Stimulated activated CD4-positive, alpha-beta T cell treated with anti-CD3 and anti-CD28 coated beads, Interleukin-15, amount 100 ng/mL, for 48 hours (primary cell): ENCODE measurements around the gene DUSP3.

ENCODE experiments used
- DNase-seq, 2 donors: peaks; one replicate each; pipeline ENCODE4 v3.0.0-alpha.2; 2020; ENCODE audit warnings: low read depth in 2 of 2

Gene DUSP3

DNA sequence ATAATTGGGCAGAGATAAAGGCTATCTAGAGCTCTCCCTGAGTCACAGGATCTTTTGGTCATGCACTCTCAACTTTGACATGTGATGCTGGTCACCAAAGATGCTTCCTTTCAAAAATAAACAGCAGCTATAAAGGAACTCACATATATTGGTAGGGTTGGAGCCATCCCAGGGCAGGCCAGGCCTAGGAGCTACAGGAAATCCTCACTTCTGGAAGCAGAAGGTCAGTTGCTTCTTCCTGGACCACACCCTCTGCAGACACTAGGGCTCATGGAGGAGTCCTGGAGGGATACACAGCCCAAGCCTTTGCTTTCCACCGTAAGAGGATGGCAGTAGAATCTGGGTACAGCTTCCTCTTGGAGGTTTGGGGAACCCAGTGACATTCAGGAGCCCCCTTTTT, 44.8 kb downstream of the DUSP3 start:
- DNase-seq = no peak

- DNase-seq = no peak
Measured at GRCh38 chr17:43732958-43733357, 45.8 kb downstream of the DUSP3 start.

DNA sequence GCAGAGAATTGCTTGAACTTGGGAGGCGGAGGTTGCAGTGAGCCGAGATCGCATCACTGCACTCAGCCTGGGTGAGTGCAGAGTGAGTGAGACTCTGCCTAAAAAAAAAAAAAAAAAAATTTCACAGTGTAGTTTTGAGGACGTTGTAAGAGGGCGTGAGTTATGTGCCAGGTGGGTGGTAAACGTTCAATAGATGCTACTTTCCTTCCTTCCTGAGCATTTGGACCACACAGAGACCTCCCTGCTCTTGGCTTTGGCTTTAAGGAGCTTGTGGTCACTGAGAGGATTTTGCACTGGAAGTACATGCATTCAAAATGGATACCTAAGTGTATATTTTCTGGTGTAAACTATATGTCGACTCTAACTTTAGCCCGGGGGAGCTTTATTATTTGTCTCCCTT, 50.7 kb downstream of the DUSP3 start:
- no peak for DNase-seq

- DNase-seq = no peak
Measured at GRCh38 chr17:43723697-43724359, 54.9 kb downstream of the DUSP3 start.

DNA sequence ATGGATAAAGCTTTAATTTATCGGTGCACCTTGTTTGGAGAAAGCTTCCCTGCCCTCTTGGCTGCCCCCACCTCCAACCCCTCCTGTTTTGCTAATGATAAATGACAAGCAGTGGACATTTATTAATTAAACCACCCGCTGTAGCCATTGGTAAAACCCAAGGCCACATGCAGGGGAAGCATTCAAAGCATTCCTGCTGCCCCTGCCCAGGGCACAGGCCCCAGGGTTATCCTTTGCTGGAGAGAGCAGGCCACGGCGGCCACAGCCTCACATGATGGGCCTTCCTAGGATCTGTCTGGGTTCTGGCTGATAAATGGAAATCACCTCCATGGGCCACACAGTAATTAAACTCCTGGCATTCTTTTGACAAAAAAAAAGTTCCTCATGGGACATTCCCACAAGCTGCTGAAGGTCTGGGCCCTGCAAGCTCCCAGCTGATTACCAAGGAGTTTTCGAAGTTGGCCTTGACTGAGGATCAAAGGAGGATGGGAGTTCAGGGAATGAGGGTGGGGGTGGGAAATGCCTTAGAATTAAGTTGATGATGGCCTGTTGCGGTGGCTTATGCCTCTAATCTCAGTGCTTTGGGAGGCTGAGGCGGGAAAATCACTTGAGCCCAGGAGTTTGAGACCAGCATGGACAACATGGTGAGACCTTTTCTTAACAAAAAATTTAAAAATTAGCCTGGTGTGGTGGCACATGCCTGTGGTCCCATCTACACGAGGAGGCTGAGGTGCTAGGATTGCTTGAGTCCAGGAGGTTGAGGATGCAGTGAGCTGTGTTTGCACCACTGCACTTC, 55.7 kb downstream of the DUSP3 start:
- DNase-seq = no peak

DNA sequence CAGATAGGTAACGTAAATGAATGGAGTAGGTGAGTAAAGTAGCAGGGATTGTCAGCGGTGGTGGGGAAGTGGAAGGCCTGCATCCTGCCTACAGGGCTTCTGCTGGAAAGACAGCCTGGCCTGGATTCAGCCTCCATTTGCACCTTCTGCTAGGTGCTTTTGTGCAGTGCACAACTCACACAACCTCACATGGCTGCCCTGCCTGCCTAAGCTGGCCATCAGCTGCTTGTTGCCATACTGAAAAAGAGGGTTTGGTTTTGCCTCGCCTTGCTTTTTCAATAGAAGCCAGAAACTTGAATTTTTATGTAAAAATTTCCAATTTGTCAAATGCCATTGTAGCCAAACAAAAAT, 56.5 kb downstream of the DUSP3 start:
- DNase-seq = no peak

DNA sequence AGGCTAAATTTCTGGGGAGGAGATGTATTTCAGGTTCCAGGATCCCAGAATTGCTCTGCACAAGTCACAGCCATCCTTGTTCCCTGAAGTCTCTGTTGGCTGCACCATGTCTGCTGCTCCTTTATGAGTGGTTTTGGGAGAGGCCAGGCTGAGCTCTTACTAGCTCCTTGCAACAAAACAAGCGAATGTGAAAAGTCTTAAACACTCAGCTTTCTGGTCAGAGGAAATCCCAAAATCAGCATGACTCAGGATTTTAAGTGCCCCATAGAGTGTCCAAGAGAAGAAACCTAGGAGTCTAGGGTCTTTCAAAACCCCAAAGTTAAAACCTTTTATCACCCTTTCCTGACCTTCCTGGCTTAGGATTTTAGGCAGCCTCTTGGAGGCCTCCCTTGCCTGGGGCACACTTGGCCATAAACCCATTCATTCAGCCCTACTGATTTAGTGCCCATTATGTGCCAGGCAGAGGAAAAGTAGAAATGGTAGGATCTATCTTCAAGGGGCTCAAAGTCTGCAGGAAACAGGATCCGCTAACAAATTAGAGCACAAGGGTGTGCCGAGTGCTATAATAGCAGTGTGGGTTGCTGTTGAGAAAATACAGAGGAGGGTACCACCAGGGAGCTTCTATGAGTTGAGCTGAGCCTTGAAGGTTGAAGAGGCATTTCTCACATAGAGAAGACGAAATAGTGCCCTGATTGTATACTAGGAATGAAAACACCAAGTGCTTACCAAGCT, 57.1 kb downstream of the DUSP3 start:
- no peak for DNase-seq

DNA sequence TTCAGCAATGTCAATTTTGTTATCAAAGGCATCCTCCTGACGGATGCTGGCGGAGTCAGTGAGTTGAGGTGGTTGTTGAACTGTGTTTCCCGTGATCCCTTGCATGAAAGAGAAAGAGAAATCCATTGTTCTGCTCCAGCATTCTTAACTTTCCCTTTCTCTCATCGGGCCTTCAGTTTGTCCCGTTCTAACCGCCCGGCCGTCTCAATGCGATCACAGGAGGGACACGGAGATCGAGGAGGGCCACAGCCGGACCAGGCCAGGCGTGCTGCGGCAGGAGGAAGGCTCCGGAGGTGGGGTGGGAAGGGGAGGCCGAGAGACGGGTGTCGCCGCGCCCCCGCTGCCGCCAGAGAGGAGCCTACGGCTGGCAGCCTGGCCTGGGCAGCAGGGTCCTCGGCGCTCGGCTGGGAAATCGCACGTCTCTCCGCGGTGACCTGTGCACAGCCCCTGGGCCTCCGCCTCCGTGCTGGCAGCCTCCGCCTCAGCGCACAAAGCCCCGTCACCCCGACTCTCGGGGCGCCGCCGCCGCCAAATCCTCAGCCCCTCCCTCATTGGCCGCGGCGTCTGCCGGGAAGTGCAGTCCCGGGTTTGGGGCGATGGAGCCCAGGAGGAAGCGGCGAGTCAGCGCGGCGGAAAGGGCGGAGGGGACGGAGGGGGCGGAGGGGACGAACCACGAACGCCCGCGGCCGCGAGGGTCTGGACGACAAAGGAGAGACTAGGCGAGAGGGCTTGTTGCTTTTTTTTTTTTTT, 58.3 kb downstream of the DUSP3 start:
- peak; percentile 60 to 73 for DNase-seq

DNA sequence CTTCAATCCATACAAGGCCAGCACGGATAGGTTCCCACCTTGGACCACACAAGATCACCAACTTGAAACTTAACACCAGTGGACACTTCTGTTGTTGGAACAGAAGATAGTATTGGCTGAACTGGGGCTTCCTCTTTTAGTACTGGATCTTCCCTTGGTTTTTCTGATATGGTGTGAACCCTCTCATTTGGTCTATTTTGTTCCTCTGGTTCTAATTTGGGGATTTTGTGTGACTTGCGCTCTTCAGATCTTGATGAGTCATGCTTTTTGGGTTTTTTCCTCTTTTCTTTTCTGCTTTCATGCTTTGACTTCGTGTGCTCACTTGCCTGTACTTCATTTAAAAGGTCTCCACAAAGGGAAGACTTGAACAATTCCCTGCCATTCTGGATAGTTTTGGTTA, 59.2 kb downstream of the DUSP3 start:
- DNase-seq = no peak

GRCh38 chr17:43718544-43718943, 60.2 kb downstream of the DUSP3 start:
- DNase-seq = no peak

GRCh38 chr17:43717913-43718312, 60.9 kb downstream of the DUSP3 start:
- DNase-seq = no peak
